ENCODE measurements around the gene CLP1. TPM values are rescaled to one million over a fixed set of nuclear protein-coding genes. Genes with fewer than 3 reads are reported as not detected.

The CLP1 gene
- total RNA-seq, 3 donors from 2014 or later = 15.4 to 17.7 (median 17.7) TPM

DNA sequence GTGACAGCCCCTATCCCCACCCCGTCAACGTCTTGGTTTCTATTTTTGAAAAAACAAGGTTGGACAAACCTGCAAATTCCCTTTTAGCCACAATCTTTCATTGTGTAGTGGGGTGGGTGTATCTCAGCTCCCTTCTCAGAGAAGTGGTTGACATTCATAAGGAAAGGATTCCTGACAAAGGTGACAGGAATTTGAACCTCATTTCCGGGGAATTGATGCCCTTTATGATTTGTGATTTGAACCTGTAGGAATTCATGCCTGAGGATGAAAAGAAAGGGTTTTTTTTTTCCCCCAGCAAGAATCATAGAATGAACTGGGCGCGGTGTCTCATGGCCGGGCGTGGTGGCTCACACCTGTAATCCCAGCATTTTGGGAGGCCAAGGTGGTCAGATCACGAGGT is 22.3 kb upstream of the CLP1 start:
- H3K4me3 ChIP-seq = no peak overlapping the region
- H3K9me3 ChIP-seq = no peaks in the 10 kb centered on the region
- TF ChIP-seq CTCF (IDR thresholded peaks at IDR 0.05) = no peak
- TF ChIP-seq POLR2AphosphoS5 (IDR thresholded peaks at IDR 0.05) = no peak
- TF ChIP-seq POLR2A (IDR thresholded peaks at IDR 0.05) = no peak
- no peaks in the 10 kb centered on the region for H3K36me3 ChIP-seq
- H3K27ac ChIP-seq = no peak overlapping the region
- no peaks in the 10 kb centered on the region for H3K27me3 ChIP-seq
- peaks cover 0 to 1% of the 10 kb centered on the region in 2 donors for H3K4me1 ChIP-seq
- intact Hi-C loops (cut with DNase I; ENCODE audit: low total_unique reads) = loop anchor here (5.0 kb wide), 1 partner anchor 68 kb away; the partner anchor contains the start of gene UBE2L6
- no peak for DNase-seq (ENCODE audit: low spot score in 2 of 2)

- intact Hi-C loops (cut with DNase I; ENCODE audit: low total_unique reads) = loop anchor here (5.0 kb wide), 1 partner anchor 70 kb away; the partner anchor contains the start of gene UBE2L6
- peak overlapping the region; percentile 92 to 95 for H3K27ac ChIP-seq
- no peaks in the 10 kb centered on the region for H3K9me3 ChIP-seq
- H3K4me1 ChIP-seq = peaks cover 0 to 6% of the 10 kb centered on the region in 2 donors
- TF ChIP-seq POLR2AphosphoS5 (IDR thresholded peaks at IDR 0.05) (peak in 1 of 3 donors; percentile 12), POLR2A (IDR thresholded peaks at IDR 0.05) (no peak)
- peak in 1 of 2 donors; percentile 59 for DNase-seq (ENCODE audit: low spot score in 2 of 2)
- peak overlapping the region; percentile 85 to 91 (median 90) for H3K4me3 ChIP-seq
- no peaks in the 10 kb centered on the region for H3K36me3 ChIP-seq
- H3K27me3 ChIP-seq = no peaks in the 10 kb centered on the region
These were observed 19.9 kb upstream of the CLP1 start for GRCh38 chr11:57637626-57638004.

GRCh38 chr11:57638005-57638781 is 19.4 kb upstream of the CLP1 start:
- intact Hi-C loops (cut with DNase I; ENCODE audit: low total_unique reads) = loop anchor here (5.0 kb wide), 1 partner anchor 71 kb away; the partner anchor contains the start of gene UBE2L6
- DNase-seq (ENCODE audit: low spot score in 2 of 2) = peak in 1 of 2 donors; percentile 80

DNA sequence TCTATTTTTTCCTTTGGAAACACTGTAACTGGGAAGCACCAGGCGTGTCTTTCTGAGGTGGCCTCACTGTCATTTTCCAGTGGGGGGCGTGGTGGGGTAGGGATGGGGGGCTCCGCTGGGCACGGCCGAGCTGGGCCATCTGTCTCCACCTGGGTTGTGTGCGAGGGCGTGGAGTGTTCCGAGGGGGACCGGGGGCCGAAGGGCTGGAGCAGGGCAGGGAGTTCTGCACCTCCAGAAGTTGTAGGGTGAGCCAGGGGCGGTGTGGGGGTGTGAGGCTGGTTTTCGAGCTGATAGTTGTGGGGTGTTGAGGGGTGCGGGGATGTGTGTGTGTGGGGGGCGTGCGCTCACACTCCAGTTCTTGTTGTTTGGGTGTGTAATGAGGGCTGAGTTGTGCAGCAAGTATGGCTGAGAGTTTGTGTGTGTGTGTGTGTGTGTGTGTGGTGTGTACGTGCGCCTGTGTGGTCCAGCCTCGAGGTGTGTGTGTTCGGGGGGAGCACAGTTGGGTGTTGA is 18.7 kb upstream of the CLP1 start:
- H3K36me3 ChIP-seq = no peaks in the 10 kb centered on the region
- intact Hi-C loops (cut with DNase I; ENCODE audit: low total_unique reads) = loop anchor here (5.0 kb wide), 1 partner anchor 72 kb away; the partner anchor contains the start of gene UBE2L6
- TF ChIP-seq POLR2A (IDR thresholded peaks at IDR 0.05) (no peak), POLR2AphosphoS5 (IDR thresholded peaks at IDR 0.05) (no peak), CTCF (IDR thresholded peaks at IDR 0.05) (no peak)
- peak overlapping the region; percentile 92 to 95 for H3K27ac ChIP-seq
- H3K4me1 ChIP-seq = peaks cover 0 to 6% of the 10 kb centered on the region in 2 donors
- no peaks in the 10 kb centered on the region for H3K9me3 ChIP-seq
- DNase-seq (ENCODE audit: low spot score in 2 of 2) = no peak
- peak overlapping the region; percentile 85 to 91 (median 90) for H3K4me3 ChIP-seq
- H3K27me3 ChIP-seq = no peaks in the 10 kb centered on the region

More at GRCh38 chr11:57638005-57638781, 19.4 kb upstream of the CLP1 start:
- Histone ChIP-seq H3K36me3 (no peaks in the 10 kb centered on the region), H3K27me3 (no peaks in the 10 kb centered on the region), H3K9me3 (no peaks in the 10 kb centered on the region), H3K4me1 (peaks cover 0 to 6% of the 10 kb centered on the region in 2 donors), H3K27ac (peak overlapping the region; percentile 92 to 95), H3K4me3 (peak overlapping the region; percentile 85 to 91 (median 90))
- TF ChIP-seq POLR2A (IDR thresholded peaks at IDR 0.05) (no peak), CTCF (IDR thresholded peaks at IDR 0.05) (no peak), POLR2AphosphoS5 (IDR thresholded peaks at IDR 0.05) (peak in 2 of 3 donors; percentile 25 to 64)

DNA sequence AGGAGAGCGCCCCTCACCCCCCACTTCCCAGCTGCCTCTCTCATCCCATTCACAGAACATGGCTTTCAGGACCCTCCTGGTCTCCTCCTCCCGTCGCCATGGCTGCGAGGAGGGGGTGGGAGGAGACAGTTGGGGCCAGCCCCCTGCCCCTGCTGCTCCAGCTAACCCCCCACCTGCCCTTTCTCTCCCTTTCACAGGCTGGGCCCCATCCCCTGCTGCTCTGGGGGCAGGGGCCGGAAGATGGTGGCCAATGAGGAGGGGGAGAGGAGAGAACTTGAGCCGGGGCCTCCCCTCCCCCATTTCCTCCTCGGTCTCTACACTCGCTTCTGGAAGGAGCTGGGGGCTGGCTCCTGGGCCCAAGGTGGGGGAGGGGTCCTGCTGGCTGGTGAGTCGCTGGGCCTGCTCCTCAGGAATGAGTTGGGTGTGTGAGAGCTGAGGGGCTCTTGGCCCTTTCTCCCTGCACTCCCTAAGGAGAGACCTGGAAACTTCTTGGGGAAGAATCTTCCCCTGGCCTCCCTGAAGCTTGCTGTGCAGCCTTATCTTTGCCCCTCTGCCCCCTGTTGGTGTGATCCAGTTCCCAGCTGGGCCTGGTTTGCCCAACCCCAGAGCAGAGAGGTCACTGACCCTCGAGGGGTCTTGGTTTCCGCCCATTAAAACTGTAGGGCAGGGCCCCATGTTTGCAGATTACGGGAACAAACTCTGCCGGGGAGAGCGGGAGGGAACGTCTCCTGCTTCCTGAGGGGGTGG is 18.1 kb upstream of the CLP1 start:
- peak overlapping the region; percentile 92 to 95 for H3K27ac ChIP-seq
- no peak for DNase-seq (ENCODE audit: low spot score in 2 of 2)
- intact Hi-C loops (cut with DNase I; ENCODE audit: low total_unique reads) = loop anchor here (5.0 kb wide), 1 partner anchor 72 kb away; the partner anchor contains the start of gene UBE2L6
- no peaks in the 10 kb centered on the region for H3K27me3 ChIP-seq
- no peak for TF ChIP-seq CTCF (IDR thresholded peaks at IDR 0.05)
- no peaks in the 10 kb centered on the region for H3K36me3 ChIP-seq
- peak overlapping the region; percentile 85 to 91 (median 90) for H3K4me3 ChIP-seq
- H3K9me3 ChIP-seq = no peaks in the 10 kb centered on the region
- peaks cover 0 to 6% of the 10 kb centered on the region in 2 donors for H3K4me1 ChIP-seq
